Liver (tissue), 9 donors: ENCODE data around the gene IFT122. TPM values are rescaled to one million over a fixed set of nuclear protein-coding genes. Genes with fewer than 3 reads are reported as not detected.

ENCODE experiments used
- DNase-seq: peaks from one replicate; pipeline ENCODE4 v3.0.0-alpha.2; 2017; ENCODE audit warnings: low spot score
- H3K27ac ChIP-seq, 2 donors: one replicate each; pipeline ENCODE4 v1.7.0; 2013; ENCODE audit warnings: inconsistent platforms in 2 of 2, low read length in 2 of 2, control low read depth in 1 of 2, low read depth in 1 of 2, mild to moderate bottlenecking in 1 of 2
- H3K27me3 ChIP-seq, 4 donors: one replicate each; pipeline versions ENCODE4 v1.6.1 to v1.7.0; 2013; ENCODE audit warnings: low read length in 3 of 4, inconsistent platforms in 1 of 4, mild to moderate bottlenecking in 1 of 4, moderate library complexity in 1 of 4; ENCODE audit not compliant: control insufficient read depth in 4 of 4, insufficient read depth in 4 of 4
- H3K36me3 ChIP-seq, 4 donors: one replicate each; pipeline versions ENCODE4 v1.6.1 to v1.7.0; 2013; ENCODE audit warnings: low read length in 3 of 4, mild to moderate bottlenecking in 3 of 4, low read depth in 1 of 4, moderate library complexity in 1 of 4; ENCODE audit not compliant: control insufficient read depth in 4 of 4, insufficient read depth in 3 of 4
- H3K4me1 ChIP-seq, 4 donors: one replicate each; pipeline versions ENCODE4 v1.6.1 to v1.7.0; 2013; ENCODE audit warnings: low read length in 3 of 4, mild to moderate bottlenecking in 3 of 4, moderate library complexity in 1 of 4; ENCODE audit not compliant: control insufficient read depth in 4 of 4, insufficient read depth in 4 of 4
- H3K4me3 ChIP-seq, 3 donors: one replicate each; pipeline versions ENCODE4 v1.6.1 to v1.7.0; 2013; ENCODE audit warnings: low read length in 3 of 3, control low read depth in 1 of 3, low read depth in 1 of 3, mild to moderate bottlenecking in 1 of 3
- H3K9ac ChIP-seq, 2 donors: one replicate each; pipeline ENCODE4 v1.7.0; 2013; ENCODE audit warnings: low read length in 2 of 2, mild to moderate bottlenecking in 2 of 2, moderate library complexity in 2 of 2, control low read depth in 1 of 2, low read depth in 1 of 2
- H3K9me3 ChIP-seq, 4 donors: one replicate each; pipeline versions ENCODE4 v1.6.1 to v1.7.0; 2013; ENCODE audit warnings: low read length in 3 of 4; ENCODE audit not compliant: control insufficient read depth in 4 of 4
- EGR1 ChIP-seq, 2 donors: IDR thresholded peaks; 2 replicates each; pipeline ENCODE4 v1.6.1; 2016 to 2018; ENCODE audit warnings: antibody characterized with exemption in 2 of 2, low read depth in 2 of 2
- FOXA1 ChIP-seq: IDR thresholded peaks from 2 replicates; pipeline ENCODE4 v1.6.1; 2016; ENCODE audit warnings: antibody characterized with exemption
- FOXA2 ChIP-seq: IDR thresholded peaks from 2 replicates; pipeline ENCODE4 v1.6.1; 2016; ENCODE audit warnings: antibody characterized with exemption
- HNF4A ChIP-seq, 2 donors: conservative IDR thresholded peaks; 2 replicates each; pipeline ENCODE4 v1.6.1; 2016; ENCODE audit warnings: antibody characterized with exemption in 2 of 2, mild to moderate bottlenecking in 2 of 2
- HNF4G ChIP-seq: IDR thresholded peaks from 2 replicates; pipeline ENCODE4 v1.6.1; 2016; ENCODE audit warnings: antibody characterized with exemption
- JUND ChIP-seq, 2 donors: IDR thresholded peaks; 2 replicates each; pipeline ENCODE4 v1.6.1; 2016; ENCODE audit warnings: antibody characterized with exemption in 2 of 2
- NR2F2 ChIP-seq: IDR thresholded peaks from 2 replicates; pipeline ENCODE4 v1.6.1; 2016; ENCODE audit warnings: antibody characterized with exemption
- RAD21 ChIP-seq, 2 donors: IDR thresholded peaks; 2 replicates each; pipeline ENCODE4 v1.6.1; 2016; ENCODE audit warnings: antibody characterized with exemption in 2 of 2, mild to moderate bottlenecking in 2 of 2
- SP1 ChIP-seq: IDR thresholded peaks from 2 replicates; pipeline ENCODE4 v1.6.1; 2018; ENCODE audit warnings: antibody characterized with exemption, mild to moderate bottlenecking
- TAF1 ChIP-seq: conservative IDR thresholded peaks from 2 replicates; pipeline ENCODE4 v1.6.1; 2016; ENCODE audit warnings: antibody characterized with exemption, mild to moderate bottlenecking
- YY1 ChIP-seq: IDR thresholded peaks from 2 replicates; pipeline ENCODE4 v1.6.1; 2016; ENCODE audit warnings: antibody characterized with exemption, mild to moderate bottlenecking
- WGBS: extraction: QIAGEN DNeasy Blood & Tissue Kit; methylation state at CpG from one replicate; pipeline ENCODE4 v1.1.7; 2013; 5-methylcytosine and 5-hydroxymethylcytosine counted together
- polyA plus RNA-seq, 2 donors: library from polyadenylated mRNA; stranded (reverse) in 1 of 2; unstranded in 1 of 2; fragments of 200-250 nt in 1 of 2; fragments of >200 nt in 1 of 2; fragmentation: Nextera tagmentation in 1 of 2; extraction: Ambion mirVana in 1 of 2; gene quantifications; one replicate each; pipeline versions ENCODE4 v1.2.1 to v1.2.3, GENCODE V29; 2013 to 2015
- total RNA-seq, 2 donors: library from RNA; depleted of rRNA; stranded (reverse); fragments of >200 nt; gene quantifications; one replicate each; pipeline ENCODE4 v1.2.3, GENCODE V29; 2014
- TF ChIP-seq, protein P1 (sequence below): IDR thresholded peaks from 2 replicates; pipeline ENCODE4 v1.6.1; 2016; ENCODE audit warnings: antibody characterized with exemption
- TF ChIP-seq, protein P2 (sequence below): IDR thresholded peaks from 2 replicates; pipeline ENCODE4 v1.6.1; 2016; ENCODE audit warnings: antibody characterized with exemption, mild to moderate bottlenecking
- TF ChIP-seq, protein P3 (sequence below): fragments of 150-350 bp; IDR thresholded peaks from 2 replicates; pipeline ENCODE4 v1.5.1; 2017; ENCODE audit warnings: improper control_type of control experiment, low read depth, low read length; ENCODE audit not compliant: missing input control
- TF ChIP-seq, protein P4 (sequence below): IDR thresholded peaks from 2 replicates; pipeline ENCODE4 v1.6.1; 2016; ENCODE audit warnings: antibody characterized with exemption
- TF ChIP-seq, protein P5 (sequence below): IDR thresholded peaks from 2 replicates; pipeline ENCODE4 v1.6.1; 2016; ENCODE audit warnings: antibody characterized with exemption
- donor health status: healthy.
- donor health status: healthy.
- donor health status: healthy.
- donor health status: healthy.
- donor health status: healthy.

The IFT122 gene
- total and polyA plus RNA-seq, 4 donors, result 3.3 to 25.8 (median 10.6) TPM

DNA sequence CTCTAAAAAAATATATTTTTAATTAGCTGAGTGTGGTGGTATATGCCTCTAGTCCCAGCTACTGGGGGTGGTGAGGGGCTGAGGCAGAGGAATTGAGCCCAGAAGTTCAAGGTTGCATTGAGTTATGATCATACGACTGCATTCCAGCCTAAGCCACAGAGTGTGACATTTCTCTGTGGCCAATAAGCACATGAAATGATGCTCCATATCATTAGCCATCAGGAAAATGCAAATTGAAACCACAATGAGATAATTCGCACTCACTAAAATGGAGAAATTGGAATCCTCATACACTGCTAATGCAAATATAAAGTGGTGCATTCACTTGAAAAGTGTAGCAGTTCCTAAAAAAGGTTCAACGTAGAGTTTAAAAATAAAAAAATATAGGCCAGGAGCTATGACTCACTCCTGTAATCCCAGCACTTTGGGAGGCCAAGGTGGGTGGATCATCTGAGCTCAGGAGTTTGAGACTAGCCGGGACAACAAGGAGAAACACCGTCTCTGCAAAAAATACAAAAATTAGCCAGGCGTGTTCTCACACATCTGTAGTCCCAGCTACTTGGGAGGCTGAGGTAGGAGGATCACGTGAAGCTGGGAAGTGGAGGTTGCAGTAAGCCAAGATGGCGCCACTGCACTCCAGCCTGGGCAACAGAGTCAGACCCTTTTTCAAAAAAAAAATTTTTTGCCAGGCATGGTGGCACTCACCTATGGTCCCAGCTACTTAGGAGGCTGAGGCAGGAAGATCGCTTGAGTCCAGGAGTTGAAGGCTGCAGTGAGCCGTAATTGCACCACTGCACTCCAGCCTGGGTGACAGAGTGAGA lies 35.2 kb downstream of the IFT122 start:
- Histone ChIP-seq H3K27me3 (no peaks in the 10 kb centered on the region), H3K4me1 (peaks cover 0 to 16% (median 14%) of the 10 kb centered on the region in 4 donors), H3K9ac (no peak overlapping the region), H3K4me3 (no peak overlapping the region), H3K36me3 (peaks cover 3 to 13% (median 6%) of the 10 kb centered on the region in 4 donors), H3K27ac (no peak overlapping the region), H3K9me3 (no peaks in the 10 kb centered on the region)
- DNase-seq, result no peak
- TF ChIP-seq FOXA1, result no peak
- TF ChIP-seq JUND (IDR thresholded peaks at IDR 0.05), result no peak
- TF ChIP-seq, protein P1, sequence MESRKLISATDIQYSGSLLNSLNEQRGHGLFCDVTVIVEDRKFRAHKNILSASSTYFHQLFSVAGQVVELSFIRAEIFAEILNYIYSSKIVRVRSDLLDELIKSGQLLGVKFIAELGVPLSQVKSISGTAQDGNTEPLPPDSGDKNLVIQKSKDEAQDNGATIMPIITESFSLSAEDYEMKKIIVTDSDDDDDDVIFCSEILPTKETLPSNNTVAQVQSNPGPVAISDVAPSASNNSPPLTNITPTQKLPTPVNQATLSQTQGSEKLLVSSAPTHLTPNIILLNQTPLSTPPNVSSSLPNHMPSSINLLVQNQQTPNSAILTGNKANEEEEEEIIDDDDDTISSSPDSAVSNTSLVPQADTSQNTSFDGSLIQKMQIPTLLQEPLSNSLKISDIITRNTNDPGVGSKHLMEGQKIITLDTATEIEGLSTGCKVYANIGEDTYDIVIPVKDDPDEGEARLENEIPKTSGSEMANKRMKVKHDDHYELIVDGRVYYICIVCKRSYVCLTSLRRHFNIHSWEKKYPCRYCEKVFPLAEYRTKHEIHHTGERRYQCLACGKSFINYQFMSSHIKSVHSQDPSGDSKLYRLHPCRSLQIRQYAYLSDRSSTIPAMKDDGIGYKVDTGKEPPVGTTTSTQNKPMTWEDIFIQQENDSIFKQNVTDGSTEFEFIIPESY, result no peak
- TF ChIP-seq TAF1, result no peak
- no peak for TF ChIP-seq FOXA2
- TF ChIP-seq YY1, result no peak
- 97% methylated on average over 10 of the region's 10 CpGs for WGBS

DNA sequence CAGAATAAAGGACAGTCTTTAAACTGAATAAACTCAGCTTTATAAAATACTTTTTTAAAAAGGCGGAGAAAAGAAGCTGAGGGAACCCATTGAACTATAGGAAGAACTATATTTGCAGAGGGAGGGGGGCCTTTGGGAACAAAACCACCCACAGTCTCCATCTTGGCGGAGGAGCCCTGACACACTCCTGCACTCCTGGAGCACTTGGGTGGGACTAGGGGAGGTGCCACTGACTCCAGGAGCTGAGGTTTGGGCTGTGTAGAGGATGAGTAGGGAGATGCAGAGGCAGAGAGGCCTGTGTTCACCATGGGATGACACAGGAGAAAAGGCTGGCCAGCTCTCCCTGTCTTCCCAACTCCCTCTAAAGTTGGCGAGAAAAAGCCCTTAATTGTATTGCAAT lies 35.8 kb downstream of the IFT122 start:
- WGBS, result over 99% methylated on average over 3 of the region's 3 CpGs
- Histone ChIP-seq H3K27ac (no peak overlapping the region), H3K27me3 (no peaks in the 10 kb centered on the region), H3K9me3 (no peaks in the 10 kb centered on the region), H3K36me3 (peaks cover 3 to 15% (median 8%) of the 10 kb centered on the region in 4 donors), H3K4me1 (peaks cover 0 to 16% (median 14%) of the 10 kb centered on the region in 4 donors), H3K9ac (no peak overlapping the region), H3K4me3 (no peak overlapping the region)
- DNase-seq, result no peak
- TF ChIP-seq NR2F2, result no peak
- TF ChIP-seq, protein P2, sequence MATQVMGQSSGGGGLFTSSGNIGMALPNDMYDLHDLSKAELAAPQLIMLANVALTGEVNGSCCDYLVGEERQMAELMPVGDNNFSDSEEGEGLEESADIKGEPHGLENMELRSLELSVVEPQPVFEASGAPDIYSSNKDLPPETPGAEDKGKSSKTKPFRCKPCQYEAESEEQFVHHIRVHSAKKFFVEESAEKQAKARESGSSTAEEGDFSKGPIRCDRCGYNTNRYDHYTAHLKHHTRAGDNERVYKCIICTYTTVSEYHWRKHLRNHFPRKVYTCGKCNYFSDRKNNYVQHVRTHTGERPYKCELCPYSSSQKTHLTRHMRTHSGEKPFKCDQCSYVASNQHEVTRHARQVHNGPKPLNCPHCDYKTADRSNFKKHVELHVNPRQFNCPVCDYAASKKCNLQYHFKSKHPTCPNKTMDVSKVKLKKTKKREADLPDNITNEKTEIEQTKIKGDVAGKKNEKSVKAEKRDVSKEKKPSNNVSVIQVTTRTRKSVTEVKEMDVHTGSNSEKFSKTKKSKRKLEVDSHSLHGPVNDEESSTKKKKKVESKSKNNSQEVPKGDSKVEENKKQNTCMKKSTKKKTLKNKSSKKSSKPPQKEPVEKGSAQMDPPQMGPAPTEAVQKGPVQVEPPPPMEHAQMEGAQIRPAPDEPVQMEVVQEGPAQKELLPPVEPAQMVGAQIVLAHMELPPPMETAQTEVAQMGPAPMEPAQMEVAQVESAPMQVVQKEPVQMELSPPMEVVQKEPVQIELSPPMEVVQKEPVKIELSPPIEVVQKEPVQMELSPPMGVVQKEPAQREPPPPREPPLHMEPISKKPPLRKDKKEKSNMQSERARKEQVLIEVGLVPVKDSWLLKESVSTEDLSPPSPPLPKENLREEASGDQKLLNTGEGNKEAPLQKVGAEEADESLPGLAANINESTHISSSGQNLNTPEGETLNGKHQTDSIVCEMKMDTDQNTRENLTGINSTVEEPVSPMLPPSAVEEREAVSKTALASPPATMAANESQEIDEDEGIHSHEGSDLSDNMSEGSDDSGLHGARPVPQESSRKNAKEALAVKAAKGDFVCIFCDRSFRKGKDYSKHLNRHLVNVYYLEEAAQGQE, result no peak
- no peak for TF ChIP-seq FOXA2
- TF ChIP-seq, protein P3, sequence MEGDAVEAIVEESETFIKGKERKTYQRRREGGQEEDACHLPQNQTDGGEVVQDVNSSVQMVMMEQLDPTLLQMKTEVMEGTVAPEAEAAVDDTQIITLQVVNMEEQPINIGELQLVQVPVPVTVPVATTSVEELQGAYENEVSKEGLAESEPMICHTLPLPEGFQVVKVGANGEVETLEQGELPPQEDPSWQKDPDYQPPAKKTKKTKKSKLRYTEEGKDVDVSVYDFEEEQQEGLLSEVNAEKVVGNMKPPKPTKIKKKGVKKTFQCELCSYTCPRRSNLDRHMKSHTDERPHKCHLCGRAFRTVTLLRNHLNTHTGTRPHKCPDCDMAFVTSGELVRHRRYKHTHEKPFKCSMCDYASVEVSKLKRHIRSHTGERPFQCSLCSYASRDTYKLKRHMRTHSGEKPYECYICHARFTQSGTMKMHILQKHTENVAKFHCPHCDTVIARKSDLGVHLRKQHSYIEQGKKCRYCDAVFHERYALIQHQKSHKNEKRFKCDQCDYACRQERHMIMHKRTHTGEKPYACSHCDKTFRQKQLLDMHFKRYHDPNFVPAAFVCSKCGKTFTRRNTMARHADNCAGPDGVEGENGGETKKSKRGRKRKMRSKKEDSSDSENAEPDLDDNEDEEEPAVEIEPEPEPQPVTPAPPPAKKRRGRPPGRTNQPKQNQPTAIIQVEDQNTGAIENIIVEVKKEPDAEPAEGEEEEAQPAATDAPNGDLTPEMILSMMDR, result no peak
- no peak for TF ChIP-seq HNF4G
- TF ChIP-seq FOXA1, result no peak
- TF ChIP-seq SP1, result no peak
- no peak for TF ChIP-seq HNF4A (conservative IDR thresholded peaks at IDR 0.05)
- TF ChIP-seq JUND (IDR thresholded peaks at IDR 0.05), result no peak
- TF ChIP-seq, protein P4, sequence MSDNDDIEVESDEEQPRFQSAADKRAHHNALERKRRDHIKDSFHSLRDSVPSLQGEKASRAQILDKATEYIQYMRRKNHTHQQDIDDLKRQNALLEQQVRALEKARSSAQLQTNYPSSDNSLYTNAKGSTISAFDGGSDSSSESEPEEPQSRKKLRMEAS, result no peak
- TF ChIP-seq RAD21 (IDR thresholded peaks at IDR 0.05), result no peak
- TF ChIP-seq EGR1 (IDR thresholded peaks at IDR 0.05; ENCODE audit: low read depth in 2 of 2), result no peak
- TF ChIP-seq, protein P5, sequence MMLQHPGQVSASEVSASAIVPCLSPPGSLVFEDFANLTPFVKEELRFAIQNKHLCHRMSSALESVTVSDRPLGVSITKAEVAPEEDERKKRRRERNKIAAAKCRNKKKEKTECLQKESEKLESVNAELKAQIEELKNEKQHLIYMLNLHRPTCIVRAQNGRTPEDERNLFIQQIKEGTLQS, result no peak
- TF ChIP-seq YY1, result no peak
